ENCODE measurements around the gene TSSK1B.
"Not testable (repeated sequence)": the region's sequence is repeated elsewhere in the genome, so short reads cannot be mapped to it uniquely, and the experiment has no call there.

Gene TSSK1B, protein sequence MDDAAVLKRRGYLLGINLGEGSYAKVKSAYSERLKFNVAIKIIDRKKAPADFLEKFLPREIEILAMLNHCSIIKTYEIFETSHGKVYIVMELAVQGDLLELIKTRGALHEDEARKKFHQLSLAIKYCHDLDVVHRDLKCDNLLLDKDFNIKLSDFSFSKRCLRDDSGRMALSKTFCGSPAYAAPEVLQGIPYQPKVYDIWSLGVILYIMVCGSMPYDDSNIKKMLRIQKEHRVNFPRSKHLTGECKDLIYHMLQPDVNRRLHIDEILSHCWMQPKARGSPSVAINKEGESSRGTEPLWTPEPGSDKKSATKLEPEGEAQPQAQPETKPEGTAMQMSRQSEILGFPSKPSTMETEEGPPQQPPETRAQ

GRCh38 chr5:113434889-113435288, at the start of gene TSSK1B:
TSS of gene TSSK1B (minus strand) at chr5:113434989. CDS start at chr5:113434839, 150 bp downstream.
- no peak for DNase-seq

DNA sequence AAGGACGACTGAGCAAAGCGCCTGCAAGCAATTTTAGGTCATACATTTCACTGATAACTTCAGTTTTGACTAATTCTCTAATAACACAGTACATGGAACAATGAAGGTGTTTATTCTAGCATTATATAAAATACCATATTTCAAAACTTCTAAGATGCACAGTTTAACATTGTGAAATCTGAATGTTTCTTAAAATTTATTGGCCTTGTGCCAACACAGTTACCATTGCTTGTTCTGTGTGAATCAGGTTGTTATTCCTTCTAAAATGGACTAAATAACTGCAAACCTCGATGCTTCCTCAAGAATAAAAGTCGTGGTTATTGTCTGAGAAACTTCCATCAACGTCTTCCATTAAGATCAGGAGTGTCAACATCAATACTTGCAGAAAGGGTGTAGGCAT, 45.5 kb upstream of the TSSK1B start:
- no peak for DNase-seq

- no peak for DNase-seq
Measured at GRCh38 chr5:113478691-113479090, 43.9 kb upstream of the TSSK1B start.

DNA sequence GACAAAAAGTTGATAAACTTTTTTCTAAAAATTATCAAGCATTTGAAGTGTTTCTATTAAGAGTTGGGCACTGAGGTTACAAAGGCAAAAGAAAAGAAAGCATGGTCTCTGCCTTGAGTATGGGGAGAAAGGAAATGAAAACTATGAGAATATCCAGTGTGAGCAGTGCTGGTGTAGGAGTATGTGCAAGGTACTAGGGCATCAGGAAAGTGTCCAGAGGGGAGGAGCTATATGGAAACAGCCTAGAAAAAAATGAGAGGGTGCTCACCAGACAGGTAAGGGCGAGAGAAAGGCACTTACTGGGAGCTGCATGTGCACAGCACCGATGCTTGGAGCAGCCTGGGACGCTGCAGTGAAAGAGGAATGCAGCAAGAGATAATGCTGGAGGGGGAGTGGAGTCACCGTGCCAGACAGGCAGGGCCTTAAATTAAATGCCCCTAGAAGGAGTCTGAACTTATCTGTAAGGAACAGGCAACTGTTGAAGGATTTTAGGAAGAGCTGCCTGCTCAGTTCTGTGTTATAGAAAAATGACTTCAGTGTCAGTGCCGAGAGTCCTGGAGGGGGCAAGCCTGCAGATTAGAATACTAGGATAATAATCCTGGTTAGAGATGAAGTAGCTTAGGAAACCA, 39.4 kb upstream of the TSSK1B start:
- DNase-seq = no peak

DNA sequence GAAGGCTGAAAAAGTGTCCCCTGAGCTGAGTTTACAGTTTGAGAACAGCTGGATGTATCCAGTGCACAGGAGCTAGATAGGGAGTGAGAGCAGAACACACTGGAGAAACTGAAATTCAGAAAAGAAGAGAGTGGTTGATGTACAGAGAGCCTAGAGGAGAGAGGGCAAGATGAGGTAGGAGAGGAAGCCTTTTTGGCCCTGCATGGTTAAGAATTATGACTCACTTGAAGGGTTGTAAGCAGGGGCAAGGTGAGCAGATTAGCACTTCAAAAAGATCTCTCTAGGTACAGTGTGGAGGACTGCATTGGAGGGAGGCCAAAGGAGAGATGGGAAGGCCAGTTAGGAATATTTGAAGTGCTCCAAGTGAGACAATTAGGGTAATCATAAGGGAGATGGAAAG, 28.2 kb upstream of the TSSK1B start:
- no peak for DNase-seq

- not testable (repeated sequence) for DNase-seq
Measured at GRCh38 chr5:113457106-113457505, 22.3 kb upstream of the TSSK1B start.

- DNase-seq = no peak
Measured at GRCh38 chr5:113452941-113453340, 18.2 kb upstream of the TSSK1B start.

- DNase-seq = no peak
Measured at GRCh38 chr5:113451797-113452196, 17.0 kb upstream of the TSSK1B start.

- DNase-seq = no peak
Measured at GRCh38 chr5:113450929-113451328, 16.1 kb upstream of the TSSK1B start.

- DNase-seq = no peak
Measured at GRCh38 chr5:113450462-113450861, 15.7 kb upstream of the TSSK1B start.

DNA sequence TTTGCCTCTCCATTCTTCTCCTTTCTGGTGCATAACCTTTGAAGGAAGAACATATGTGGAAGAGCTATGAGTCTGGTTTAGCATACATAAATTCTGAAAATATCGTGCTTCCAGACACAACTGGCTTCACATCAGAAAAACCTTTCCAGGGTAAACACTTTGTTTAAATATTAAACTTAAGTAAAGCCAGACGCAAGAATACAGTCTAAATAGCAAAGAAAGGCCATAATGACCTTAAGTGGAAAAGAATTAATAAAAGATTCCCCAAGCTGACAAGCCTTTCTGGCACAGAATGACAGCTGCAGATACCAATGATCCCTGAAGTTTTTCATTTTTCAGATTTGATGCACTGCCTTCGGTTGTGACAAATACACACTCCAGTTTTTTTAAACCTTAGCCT, 13.5 kb upstream of the TSSK1B start:
- DNase-seq = no peak

- no peak for DNase-seq
Measured at GRCh38 chr5:113447498-113448050, 12.8 kb upstream of the TSSK1B start.

DNA sequence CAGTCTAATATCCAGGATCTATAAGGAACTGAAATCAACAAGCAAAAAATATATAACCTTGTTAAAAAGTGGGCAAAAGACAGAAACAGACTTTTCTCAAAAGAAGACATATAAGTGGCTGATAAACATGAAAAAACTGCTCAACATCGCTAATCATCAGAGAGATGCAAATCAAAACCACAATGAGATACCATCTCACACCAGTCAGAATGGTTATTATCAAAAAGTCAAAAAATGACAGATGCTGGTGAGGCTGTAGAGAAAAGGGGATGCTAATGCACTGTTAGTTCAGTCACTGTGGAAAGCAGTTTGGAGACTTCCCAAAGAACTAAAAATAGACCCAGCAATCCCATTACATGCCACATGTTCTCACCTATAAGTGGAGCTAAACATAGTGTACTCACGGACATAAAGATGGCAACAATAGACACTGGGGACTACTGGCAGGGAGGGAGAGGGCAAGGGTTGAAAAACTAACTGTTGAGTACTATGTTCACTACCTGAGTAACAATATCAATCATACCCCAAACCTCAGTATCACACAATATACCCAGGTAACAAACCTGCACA, 11.7 kb upstream of the TSSK1B start:
- no peak for DNase-seq

GRCh38 chr5:113437111-113437510, 2.3 kb upstream of the TSSK1B start:
- no peak for DNase-seq

- no peak for DNase-seq
Measured at GRCh38 chr5:113435575-113435974, 786 bp upstream of the TSSK1B start.

- no peak for DNase-seq
Measured at GRCh38 chr5:113433862-113434612, 752 bp downstream of the TSSK1B start.

DNA sequence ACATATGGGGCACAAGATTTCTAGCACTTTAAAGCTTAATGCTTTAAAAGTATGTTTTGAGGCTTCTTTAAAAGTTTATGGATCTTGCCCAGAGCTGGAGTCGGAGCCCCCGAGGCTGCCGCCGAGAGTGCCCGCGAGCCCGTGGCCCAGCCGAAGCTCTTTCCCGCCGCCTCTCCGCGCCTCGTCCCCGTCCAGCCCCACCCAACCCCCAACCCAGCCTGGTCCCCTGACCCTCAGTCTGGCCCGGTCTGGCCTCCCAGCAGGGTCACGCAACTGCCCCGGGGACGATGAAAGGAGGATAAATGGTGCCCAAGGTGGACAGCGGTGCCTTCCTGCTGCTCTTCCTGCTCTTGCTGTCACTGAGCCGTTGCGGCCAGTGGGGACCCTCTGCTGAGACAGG, 1.7 kb downstream of the TSSK1B start:
- DNase-seq = no peak

DNA sequence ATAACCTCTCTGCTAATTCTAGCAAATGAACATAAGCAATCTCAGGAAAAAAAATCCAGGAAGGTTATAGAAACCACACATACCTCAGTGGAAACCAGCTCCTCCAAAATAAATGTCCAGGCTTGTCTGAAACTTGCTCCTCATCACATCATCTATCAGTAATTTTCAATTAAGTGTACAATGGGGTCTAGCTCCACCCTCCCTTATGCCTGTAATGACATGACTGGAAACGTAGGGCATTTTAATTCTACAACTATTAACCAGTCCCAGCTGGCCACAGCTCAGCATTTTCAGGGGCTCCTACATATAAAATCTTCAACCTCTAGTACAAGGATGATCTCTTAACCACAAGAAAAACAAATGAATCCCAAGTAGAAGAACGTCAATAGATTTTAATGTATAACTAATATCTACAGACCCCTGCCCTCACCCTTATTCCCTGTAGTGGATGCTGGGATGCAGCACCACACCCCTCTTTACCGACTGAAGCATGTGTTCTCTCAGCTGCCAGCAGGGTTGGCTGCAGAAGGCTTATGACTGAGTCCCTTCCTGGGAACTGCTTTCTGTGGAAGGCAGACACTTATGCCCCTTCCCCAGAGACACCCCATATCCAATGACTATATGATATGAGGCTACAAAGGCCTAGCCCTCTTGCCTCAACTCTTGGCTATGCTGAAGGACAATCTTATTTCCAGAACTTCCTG, 6.8 kb downstream of the TSSK1B start:
- DNase-seq = no peak

DNA sequence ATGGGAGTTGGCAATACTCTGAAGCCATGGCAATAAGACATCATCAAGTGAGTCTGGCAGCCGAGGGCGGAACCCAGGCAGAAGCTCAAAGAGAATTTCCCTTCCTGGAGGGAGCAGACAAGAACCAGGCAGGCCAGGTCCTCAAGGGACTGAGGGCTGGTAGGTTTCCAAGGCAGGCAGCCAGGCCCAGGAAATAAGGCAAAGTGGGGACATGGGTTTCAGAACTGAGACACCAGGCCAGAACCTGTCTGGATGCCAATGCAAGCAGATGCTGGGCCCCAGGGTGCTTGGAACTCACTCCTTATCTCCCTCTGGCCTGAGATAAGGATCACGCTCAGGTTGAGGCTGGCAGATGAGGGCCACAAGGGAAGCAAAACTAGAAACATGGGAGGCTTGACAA, 8.9 kb downstream of the TSSK1B start:
- DNase-seq = no peak

DNA sequence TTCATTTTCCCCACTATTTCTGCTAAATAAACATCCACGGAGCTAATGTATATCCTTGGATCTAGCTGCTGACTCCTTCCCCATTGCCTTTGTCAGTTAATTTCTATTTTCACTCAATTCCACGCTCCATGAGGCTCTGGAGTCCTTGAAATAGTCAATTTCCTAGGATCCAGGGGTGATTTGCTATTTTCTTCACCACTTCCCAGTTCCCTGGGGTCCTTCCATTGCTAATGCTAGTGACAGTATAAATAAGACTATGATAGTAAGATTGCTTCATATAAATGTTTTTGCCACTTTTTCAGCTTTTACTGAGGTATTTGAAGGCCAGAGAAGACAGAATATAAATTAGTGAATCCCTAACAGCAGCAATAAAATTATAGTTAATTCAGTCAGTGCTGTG, 13.1 kb downstream of the TSSK1B start:
- DNase-seq = no peak

- no peak for DNase-seq
Measured at GRCh38 chr5:113405530-113405929, 29.3 kb downstream of the TSSK1B start.

DNA sequence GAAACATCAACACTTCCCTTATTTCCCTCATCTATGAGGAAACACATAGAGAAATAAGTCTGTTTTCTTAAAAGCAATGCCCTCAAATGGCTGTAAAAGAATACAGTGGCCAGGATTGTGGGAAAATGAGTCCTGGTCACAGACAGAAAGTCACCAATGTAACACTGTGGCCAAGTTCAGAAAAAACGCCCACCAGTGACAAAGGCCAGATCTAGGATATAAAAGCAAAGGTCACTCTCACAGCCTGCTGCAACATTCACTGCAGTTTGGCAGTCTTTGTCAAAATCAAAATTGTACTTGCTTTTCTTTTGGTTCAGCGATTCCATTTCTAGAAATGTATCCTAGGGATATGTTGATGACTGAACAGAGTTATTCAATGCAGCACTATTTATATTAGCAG, 30.5 kb downstream of the TSSK1B start:
- no peak for DNase-seq

GRCh38 chr5:113397986-113398385, 36.8 kb downstream of the TSSK1B start:
- not testable (repeated sequence) for DNase-seq
